ENCODE data around the gene ZNF608.

Gene ZNF608

DNA sequence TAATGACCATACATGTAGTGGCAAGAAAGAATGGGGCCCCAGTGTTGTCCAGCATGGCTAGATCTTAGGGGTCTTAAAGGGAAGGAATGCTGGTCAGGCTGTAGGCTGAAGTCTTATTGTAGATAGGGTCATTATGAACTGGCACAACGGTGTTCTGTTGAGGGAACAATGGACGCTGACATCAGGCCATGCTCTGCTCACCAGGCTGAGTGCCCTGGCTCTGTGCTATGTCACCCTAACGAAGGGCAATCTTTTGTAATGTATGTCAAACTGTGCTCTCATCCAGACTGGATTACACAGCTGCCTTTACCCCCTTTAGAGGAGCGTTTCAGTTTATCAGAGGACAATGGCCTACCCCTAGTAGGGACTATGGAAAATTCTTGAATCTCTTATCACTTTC, 14.6 kb upstream of the ZNF608 start:
- no peaks in the 10 kb centered on the region for H3K27me3 ChIP-seq
- H3K9me3 ChIP-seq, result no peaks in the 10 kb centered on the region
- H3K36me3 ChIP-seq, result no peaks in the 10 kb centered on the region
- peaks cover 0 to 6% (median 0%) of the 10 kb centered on the region in 4 donors for H3K4me1 ChIP-seq
- no peak overlapping the region for H3K27ac ChIP-seq
- no peak overlapping the region for H3K4me3 ChIP-seq
- intact Hi-C loops (cut with DNase I; ENCODE audit: low total_unique reads), result no loop called here
- no peak for DNase-seq
- TF ChIP-seq, protein P1, sequence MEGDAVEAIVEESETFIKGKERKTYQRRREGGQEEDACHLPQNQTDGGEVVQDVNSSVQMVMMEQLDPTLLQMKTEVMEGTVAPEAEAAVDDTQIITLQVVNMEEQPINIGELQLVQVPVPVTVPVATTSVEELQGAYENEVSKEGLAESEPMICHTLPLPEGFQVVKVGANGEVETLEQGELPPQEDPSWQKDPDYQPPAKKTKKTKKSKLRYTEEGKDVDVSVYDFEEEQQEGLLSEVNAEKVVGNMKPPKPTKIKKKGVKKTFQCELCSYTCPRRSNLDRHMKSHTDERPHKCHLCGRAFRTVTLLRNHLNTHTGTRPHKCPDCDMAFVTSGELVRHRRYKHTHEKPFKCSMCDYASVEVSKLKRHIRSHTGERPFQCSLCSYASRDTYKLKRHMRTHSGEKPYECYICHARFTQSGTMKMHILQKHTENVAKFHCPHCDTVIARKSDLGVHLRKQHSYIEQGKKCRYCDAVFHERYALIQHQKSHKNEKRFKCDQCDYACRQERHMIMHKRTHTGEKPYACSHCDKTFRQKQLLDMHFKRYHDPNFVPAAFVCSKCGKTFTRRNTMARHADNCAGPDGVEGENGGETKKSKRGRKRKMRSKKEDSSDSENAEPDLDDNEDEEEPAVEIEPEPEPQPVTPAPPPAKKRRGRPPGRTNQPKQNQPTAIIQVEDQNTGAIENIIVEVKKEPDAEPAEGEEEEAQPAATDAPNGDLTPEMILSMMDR (IDR thresholded peaks at IDR 0.05), result no peak

DNA sequence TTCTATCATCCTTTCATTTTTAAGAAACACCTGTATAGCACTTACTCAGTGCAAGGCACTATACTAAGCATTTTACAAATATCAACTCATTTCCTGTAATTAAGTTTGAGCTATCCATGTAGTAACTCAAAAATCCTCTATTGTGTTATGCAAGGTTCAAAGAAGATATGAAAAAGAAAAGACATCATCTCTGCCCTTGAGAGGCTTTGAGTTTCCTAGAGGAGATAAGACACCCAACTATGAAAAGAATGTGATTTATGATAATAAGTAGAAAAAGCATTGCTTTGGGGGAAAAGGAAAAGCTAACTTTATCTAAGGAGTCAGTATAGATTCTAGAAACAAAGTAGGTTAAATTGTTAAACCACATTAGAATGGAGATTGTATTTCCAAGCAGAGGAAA, 14.2 kb upstream of the ZNF608 start:
- Histone ChIP-seq H3K4me3 (no peak overlapping the region), H3K27ac (no peak overlapping the region), H3K4me1 (peaks cover 0 to 6% (median 0%) of the 10 kb centered on the region in 4 donors), H3K36me3 (no peaks in the 10 kb centered on the region), H3K27me3 (no peaks in the 10 kb centered on the region), H3K9me3 (no peaks in the 10 kb centered on the region)
- no peak for DNase-seq
- intact Hi-C loops (cut with DNase I; ENCODE audit: low total_unique reads), result no loop called here
- TF ChIP-seq, protein P1 (IDR thresholded peaks at IDR 0.05), result no peak

DNA sequence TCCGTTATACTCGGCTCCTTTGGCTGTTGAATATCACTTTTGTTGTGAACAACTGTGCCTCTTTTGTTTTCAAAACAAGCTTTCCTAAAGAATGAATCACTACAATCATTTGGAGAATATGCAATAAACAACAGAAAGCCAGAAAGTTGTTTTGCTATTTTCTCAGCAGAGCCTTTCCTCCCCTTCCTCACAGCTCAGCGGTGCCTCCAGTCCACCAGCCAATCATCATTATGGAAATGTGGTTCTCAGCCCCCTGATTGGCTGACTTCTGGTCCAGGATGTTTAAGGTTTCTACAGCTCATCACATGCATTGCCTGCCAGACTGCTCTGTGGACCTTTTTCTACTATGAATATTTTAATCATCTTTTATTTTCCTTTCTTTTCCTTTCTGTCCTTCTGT, 9.1 kb upstream of the ZNF608 start:
- intact Hi-C loops (cut with DNase I; ENCODE audit: low total_unique reads), result no loop called here
- TF ChIP-seq, protein P1 (IDR thresholded peaks at IDR 0.05), result no peak
- Histone ChIP-seq H3K4me3 (no peak overlapping the region), H3K4me1 (no peaks in the 10 kb centered on the region), H3K36me3 (no peaks in the 10 kb centered on the region), H3K27ac (no peak overlapping the region), H3K9me3 (no peaks in the 10 kb centered on the region), H3K27me3 (no peaks in the 10 kb centered on the region)
- no peak for DNase-seq

DNA sequence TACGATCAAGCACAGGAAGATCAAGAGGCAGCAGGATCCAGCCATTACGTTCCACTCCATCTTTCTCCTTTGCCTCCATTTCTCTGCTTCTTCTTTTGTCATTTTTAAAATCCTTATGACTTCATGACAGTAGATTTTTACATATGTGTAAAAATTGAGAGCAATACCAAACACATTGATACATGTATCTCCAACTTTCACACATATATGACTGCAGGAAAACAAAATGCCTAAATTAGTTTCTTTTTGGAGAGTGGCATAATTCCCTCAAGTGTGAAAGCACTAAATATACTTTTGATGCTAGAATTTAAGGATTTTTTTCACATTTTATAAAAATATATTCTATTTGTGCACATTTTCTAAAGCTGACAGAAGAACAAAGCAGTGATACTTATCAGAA, 8.6 kb upstream of the ZNF608 start:
- Histone ChIP-seq H3K4me1 (no peaks in the 10 kb centered on the region), H3K27me3 (no peaks in the 10 kb centered on the region), H3K27ac (no peak overlapping the region), H3K36me3 (no peaks in the 10 kb centered on the region), H3K9me3 (no peaks in the 10 kb centered on the region), H3K4me3 (no peak overlapping the region)
- DNase-seq, result no peak
- TF ChIP-seq, protein P1 (IDR thresholded peaks at IDR 0.05), result no peak
- intact Hi-C loops (cut with DNase I; ENCODE audit: low total_unique reads), result no loop called here

DNA sequence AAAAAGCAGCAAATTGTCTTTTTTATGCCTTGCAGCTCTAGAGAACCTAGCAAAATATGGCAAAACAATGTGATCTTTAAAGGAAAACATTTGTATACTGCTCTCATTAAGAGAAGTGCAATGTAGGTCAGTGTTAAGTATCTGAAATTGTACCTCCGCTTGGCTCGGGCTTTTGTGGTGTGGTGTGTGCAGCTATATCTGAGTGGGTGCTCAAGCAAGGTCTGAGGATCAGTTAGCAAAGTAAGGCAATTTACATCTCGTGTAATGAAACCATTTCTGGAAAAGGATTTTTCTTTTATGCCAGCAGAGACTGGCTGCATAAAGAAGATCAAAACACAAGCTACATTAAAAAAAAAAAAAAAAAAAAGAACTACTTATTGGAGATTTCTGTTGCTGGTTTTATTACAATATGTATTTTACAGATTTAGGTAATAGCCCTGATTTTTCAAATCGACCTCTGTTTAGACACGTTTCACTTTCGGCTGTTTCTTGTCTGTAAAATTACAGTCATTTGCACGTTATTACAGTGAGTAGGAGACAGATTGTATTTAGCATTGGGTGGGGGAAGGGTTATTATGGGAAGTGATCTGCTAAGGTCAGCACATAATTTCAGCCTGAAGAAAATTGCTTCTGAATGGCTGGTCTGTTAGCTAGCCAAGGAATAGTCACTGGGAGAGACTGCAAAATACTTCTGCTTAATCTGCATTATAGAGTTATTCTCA, 7.9 kb upstream of the ZNF608 start:
- H3K4me3 ChIP-seq, result no peak overlapping the region
- TF ChIP-seq, protein P1 (IDR thresholded peaks at IDR 0.05), result no peak

More for the DNA sequence above, 7.9 kb upstream of the ZNF608 start:
- Histone ChIP-seq H3K27ac (no peak overlapping the region), H3K9me3 (no peaks in the 10 kb centered on the region), H3K27me3 (no peaks in the 10 kb centered on the region), H3K36me3 (no peaks in the 10 kb centered on the region), H3K4me1 (peaks cover 0 to under 1% (median 0%) of the 10 kb centered on the region in 4 donors)
- intact Hi-C loops (cut with DNase I; ENCODE audit: low total_unique reads), result no loop called here
- DNase-seq, result no peak
